SK-N-SH treated with all-trans-retinoic acid at 6 μM for 48 hours (cell line): Measurements from ENCODE around the gene RUFY4.

Source experiments
- ATAC-seq: fragments of 200-7000 bp; cut with Tn5 transposase; 3 replicates; pipeline ENCODE4 v1.9.1; 2020; ENCODE audit warnings: mild to moderate bottlenecking, moderate library complexity
- BACH2 ChIP-seq: fragments of 250-450 bp; sonication (Bioruptor Pico); IDR thresholded peaks from 2 replicates; pipeline ENCODE4 v1.9.0; 2021; ENCODE audit warnings: mild to moderate bottlenecking, borderline replicate concordance
- CREB5 ChIP-seq: fragments of 250-450 bp; sonication (Bioruptor Pico); IDR thresholded peaks from 2 replicates; pipeline ENCODE4 v1.5.1; 2020; ENCODE audit warnings: low read depth, mild to moderate bottlenecking, moderate library complexity
- CSDC2 ChIP-seq: fragments of 250-450 bp; sonication (Bioruptor Pico); IDR thresholded peaks from 2 replicates; pipeline ENCODE4 v1.5.0; 2020; ENCODE audit warnings: mild to moderate bottlenecking, moderate library complexity
- CSRNP3 ChIP-seq: fragments of 250-450 bp; sonication (Bioruptor Pico); IDR thresholded peaks from 2 replicates; pipeline ENCODE4 v1.5.1; 2021; ENCODE audit warnings: mild to moderate bottlenecking, moderate library complexity
- ESRRG ChIP-seq: fragments of 250-450 bp; sonication (Bioruptor Pico); IDR thresholded peaks from 2 replicates; pipeline ENCODE4 v1.6.1; 2021; ENCODE audit warnings: mild to moderate bottlenecking
- GLIS3 ChIP-seq: fragments of 250-450 bp; sonication (Bioruptor Pico); IDR thresholded peaks from 2 replicates; pipeline ENCODE4 v1.5.0; 2020; ENCODE audit warnings: mild to moderate bottlenecking, moderate library complexity
- OSR1 ChIP-seq: fragments of 250-450 bp; sonication (Bioruptor Pico); IDR thresholded peaks from 2 replicates; pipeline ENCODE4 v1.8.0; 2022; ENCODE audit warnings: moderate library complexity, mild to moderate bottlenecking, inconsistent platforms
- PATZ1 ChIP-seq: fragments of 250-450 bp; sonication (Bioruptor Pico); IDR thresholded peaks from 2 replicates; pipeline ENCODE4 v1.8.0; 2020; ENCODE audit warnings: mild to moderate bottlenecking, moderate library complexity, borderline replicate concordance
- PPARA ChIP-seq: fragments of 250-450 bp; sonication (Bioruptor Pico); IDR thresholded peaks from 2 replicates; pipeline ENCODE4 v1.5.0; 2020; ENCODE audit warnings: mild to moderate bottlenecking, borderline replicate concordance
- RARB ChIP-seq: fragments of 250-450 bp; sonication (Bioruptor Pico); IDR thresholded peaks from 2 replicates; pipeline ENCODE4 v1.8.0; 2021; ENCODE audit warnings: mild to moderate bottlenecking, moderate library complexity
- SNAI2 ChIP-seq: fragments of 250-450 bp; sonication (Bioruptor Pico); IDR thresholded peaks from 2 replicates; pipeline ENCODE4 v1.5.0; 2020; ENCODE audit warnings: mild to moderate bottlenecking, moderate library complexity
- TCF4 ChIP-seq: fragments of 250-450 bp; sonication (Bioruptor Pico); IDR thresholded peaks from 2 replicates; pipeline ENCODE4 v1.8.0; 2021; ENCODE audit warnings: mild to moderate bottlenecking, moderate library complexity, borderline replicate concordance
- TOX ChIP-seq: fragments of 250-450 bp; sonication (Bioruptor Pico); IDR thresholded peaks from 2 replicates; pipeline ENCODE4 v1.8.0; 2021; ENCODE audit warnings: mild to moderate bottlenecking, moderate library complexity, borderline replicate concordance
- TSHZ2 ChIP-seq: fragments of 250-450 bp; sonication (Bioruptor Pico); IDR thresholded peaks from 2 replicates; pipeline ENCODE4 v1.5.0; 2020; ENCODE audit warnings: mild to moderate bottlenecking, moderate library complexity
- ZC3H10 ChIP-seq: fragments of 250-450 bp; sonication (Bioruptor Pico); IDR thresholded peaks from 2 replicates; pipeline ENCODE4 v1.5.1; 2021; ENCODE audit warnings: mild to moderate bottlenecking, moderate library complexity
- ZFP3 ChIP-seq: fragments of 250-450 bp; sonication (Bioruptor Pico); IDR thresholded peaks from 2 replicates; pipeline ENCODE4 v1.5.0; 2020; ENCODE audit warnings: mild to moderate bottlenecking, moderate library complexity
- ZFP30 ChIP-seq: fragments of 450-650 bp; formaldehyde crosslinking; IDR thresholded peaks from 2 replicates; pipeline ENCODE4 v1.5.0; 2022; ENCODE audit warnings: mild to moderate bottlenecking, moderate library complexity
- ZNF565 ChIP-seq: fragments of 450-650 bp; formaldehyde crosslinking; conservative IDR thresholded peaks from 2 replicates; pipeline ENCODE4 v1.5.0; 2020; ENCODE audit warnings: low read depth, mild to moderate bottlenecking, moderate library complexity
- ZNF70 ChIP-seq: fragments of 450-650 bp; formaldehyde crosslinking; IDR thresholded peaks from 2 replicates; pipeline ENCODE4 v1.5.0; 2020; ENCODE audit warnings: mild to moderate bottlenecking, moderate library complexity
- ZNF8 ChIP-seq: fragments of 450-650 bp; formaldehyde crosslinking; IDR thresholded peaks from 2 replicates; pipeline ENCODE4 v1.5.0; 2020; ENCODE audit warnings: mild to moderate bottlenecking, moderate library complexity
- TF ChIP-seq, protein P1 (sequence below): fragments of 250-450 bp; sonication (Bioruptor Pico); IDR thresholded peaks from 2 replicates; pipeline ENCODE4 v1.8.0; 2021; ENCODE audit warnings: low read depth, mild to moderate bottlenecking, moderate library complexity, borderline replicate concordance

The RUFY4 gene

DNA sequence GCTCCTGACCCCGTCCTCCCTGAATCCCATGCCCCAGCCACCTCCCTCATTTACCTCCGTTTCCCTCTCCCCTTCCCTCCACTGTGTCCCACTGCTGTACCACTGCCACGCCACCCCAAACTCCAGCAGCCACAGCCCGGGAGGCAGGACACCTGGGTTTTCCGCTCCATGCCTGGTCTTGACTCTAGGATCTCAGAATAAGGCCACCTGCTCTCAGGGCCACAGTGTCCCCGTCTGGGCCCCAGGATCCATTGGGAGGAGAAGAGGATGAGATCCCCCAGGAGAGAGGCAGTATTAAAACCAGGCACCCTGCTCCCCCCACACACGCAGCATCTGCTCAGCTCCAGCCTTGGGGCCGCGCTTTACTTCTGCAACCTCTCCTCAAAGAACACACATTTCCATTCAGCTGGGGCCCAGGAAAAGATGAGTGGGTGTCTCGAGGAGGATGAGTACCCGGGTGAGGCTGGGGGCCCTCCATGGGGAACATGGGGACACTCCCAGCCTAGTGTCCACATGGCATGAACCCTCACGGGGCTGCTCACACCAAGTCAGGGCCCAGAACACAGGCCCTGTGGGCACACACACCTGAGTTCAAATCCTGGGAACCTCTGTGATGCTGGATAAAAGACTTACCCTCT, 33.5 kb upstream of the RUFY4 start:
- TF ChIP-seq TOX (CRISPR knock-in tag) (no peak), RARB (CRISPR knock-in tag) (no peak), CSDC2 (no peak), ZFP30 (CRISPR knock-in tag) (no peak), SNAI2 (CRISPR knock-in tag) (no peak), PATZ1 (CRISPR knock-in tag) (no peak), CREB5 (CRISPR knock-in tag) (no peak), OSR1 (CRISPR knock-in tag) (no peak), ZNF70 (no peak), BACH2 (CRISPR knock-in tag) (no peak), ESRRG (no peak), TSHZ2 (no peak), ZNF565 (CRISPR knock-in tag) (no peak), ZC3H10 (no peak), ZFP3 (no peak), GLIS3 (CRISPR knock-in tag) (no peak), ZNF8 (CRISPR knock-in tag) (no peak)
- TF ChIP-seq, protein P1, sequence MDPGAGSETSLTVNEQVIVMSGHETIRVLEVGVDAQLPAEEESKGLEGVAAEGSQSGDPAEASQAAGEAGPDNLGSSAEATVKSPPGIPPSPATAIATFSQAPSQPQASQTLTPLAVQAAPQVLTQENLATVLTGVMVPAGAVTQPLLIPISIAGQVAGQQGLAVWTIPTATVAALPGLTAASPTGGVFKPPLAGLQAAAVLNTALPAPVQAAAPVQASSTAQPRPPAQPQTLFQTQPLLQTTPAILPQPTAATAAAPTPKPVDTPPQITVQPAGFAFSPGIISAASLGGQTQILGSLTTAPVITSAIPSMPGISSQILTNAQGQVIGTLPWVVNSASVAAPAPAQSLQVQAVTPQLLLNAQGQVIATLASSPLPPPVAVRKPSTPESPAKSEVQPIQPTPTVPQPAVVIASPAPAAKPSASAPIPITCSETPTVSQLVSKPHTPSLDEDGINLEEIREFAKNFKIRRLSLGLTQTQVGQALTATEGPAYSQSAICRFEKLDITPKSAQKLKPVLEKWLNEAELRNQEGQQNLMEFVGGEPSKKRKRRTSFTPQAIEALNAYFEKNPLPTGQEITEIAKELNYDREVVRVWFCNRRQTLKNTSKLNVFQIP (CRISPR knock-in tag): no peak
- no peak for ATAC-seq

DNA sequence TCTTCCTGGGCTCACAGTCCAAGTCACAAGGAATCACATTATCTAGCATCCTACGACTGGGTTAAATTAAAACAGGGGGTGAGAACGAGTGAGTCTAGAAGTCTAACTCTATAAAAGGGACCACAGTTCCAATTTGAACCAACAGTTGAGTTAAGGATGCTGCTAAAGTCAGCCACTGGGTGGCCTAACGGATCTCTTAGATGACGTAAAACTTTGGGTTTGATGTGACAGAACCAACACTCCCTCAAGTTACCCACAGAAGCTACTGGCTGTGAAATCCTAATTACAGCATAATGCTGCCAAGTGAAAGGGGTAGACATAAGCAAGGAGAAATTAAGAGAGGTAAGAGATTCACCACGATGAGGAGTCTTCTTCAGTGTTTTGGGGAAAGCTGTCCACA, 32.7 kb upstream of the RUFY4 start:
- TF ChIP-seq CSRNP3 (CRISPR knock-in tag) (no peak), CREB5 (CRISPR knock-in tag) (no peak), ZFP30 (CRISPR knock-in tag) (no peak), ESRRG (no peak), ZC3H10 (no peak), BACH2 (CRISPR knock-in tag) (no peak), GLIS3 (CRISPR knock-in tag) (no peak), TOX (CRISPR knock-in tag) (no peak), TCF4 (CRISPR knock-in tag) (no peak), PPARA (CRISPR knock-in tag) (no peak), PATZ1 (CRISPR knock-in tag) (no peak), CSDC2 (no peak), ZFP3 (no peak), RARB (CRISPR knock-in tag) (no peak), ZNF8 (CRISPR knock-in tag) (no peak)
- no peak for ATAC-seq
